SU-DHL-6 (cell line): ENCODE data around the gene PIH1D1.

Experiments used
- H2AFZ ChIP-seq: fragments of 200-600 bp; sonication (generic); 2 replicates; pipeline ENCODE4 v1.6.1; 2014; ENCODE audit warnings: low read depth, mild to moderate bottlenecking, moderate library complexity, mixed read lengths, antibody characterized with exemption, low read length; ENCODE audit not compliant: severe bottlenecking
- H3F3A ChIP-seq: fragments of 200-600 bp; shearing (Covaris generic); 2 replicates; pipeline ENCODE4 v1.6.0; 2016; ENCODE audit warnings: antibody characterized with exemption, mild to moderate bottlenecking; ENCODE audit not compliant: insufficient read depth
- H3K27ac ChIP-seq: fragments of 200-600 bp; sonication (generic); 2 replicates; pipeline ENCODE4 v1.5.1; 2016; ENCODE audit warnings: low read depth, mild to moderate bottlenecking, low read length, moderate library complexity, mixed read lengths
- H3K27me3 ChIP-seq: fragments of 200-600 bp; sonication (generic), shearing (Covaris generic); 2 replicates; pipeline ENCODE4 v1.6.0; 2014; ENCODE audit warnings: mild to moderate bottlenecking, low read length
- H3K36me3 ChIP-seq: fragments of 200-600 bp; sonication (generic); 2 replicates; pipeline ENCODE4 v1.6.1; 2014; ENCODE audit warnings: mild to moderate bottlenecking, low read length, mixed read lengths
- H3K4me2 ChIP-seq: fragments of 300-600, 200-600 bp; shearing (Covaris generic), sonication (generic); 2 replicates; pipeline ENCODE4 v1.6.0; 2014; ENCODE audit warnings: low read length, low read depth, mild to moderate bottlenecking; ENCODE audit not compliant: poor library complexity, severe bottlenecking
- H3K4me3 ChIP-seq: fragments of 200-600 bp; sonication (generic); 2 replicates; pipeline ENCODE4 v1.5.1; 2014; ENCODE audit warnings: antibody characterized with exemption, low read length, mild to moderate bottlenecking, mixed read lengths; ENCODE audit not compliant: insufficient read depth, poor library complexity, severe bottlenecking
- H3K79me2 ChIP-seq: fragments of 200-600 bp; sonication (generic); 2 replicates; pipeline ENCODE4 v1.6.1; 2014; ENCODE audit warnings: mild to moderate bottlenecking, low read length, moderate library complexity; ENCODE audit not compliant: insufficient read depth
- H3K9ac ChIP-seq: fragments of 200-600 bp; sonication (generic); 2 replicates; pipeline ENCODE4 v1.7.0; 2014; ENCODE audit warnings: mild to moderate bottlenecking, low read length
- H3K9me2 ChIP-seq: fragments of 200-600 bp; sonication (generic); replicated peaks from 2 replicates; pipeline ENCODE4 v1.6.1; 2014; ENCODE audit warnings: low read length; ENCODE audit not compliant: insufficient read depth
- H3K9me3 ChIP-seq: fragments of 200-600 bp; sonication (generic); 2 replicates; pipeline ENCODE4 v1.6.1; 2014; ENCODE audit warnings: low read length, mixed read lengths; ENCODE audit not compliant: insufficient read depth
- H4K20me1 ChIP-seq: fragments of 200-600 bp; sonication (generic); 2 replicates; pipeline ENCODE4 v1.6.1; 2014; ENCODE audit warnings: low read depth, mild to moderate bottlenecking, antibody characterized with exemption, low read length, moderate library complexity, mixed read lengths
- EZH2phosphoT487 ChIP-seq: fragments of 200-600 bp; sonication (generic), shearing (Covaris generic); conservative IDR thresholded peaks from 2 replicates; pipeline ENCODE4 v1.6.1; 2018; ENCODE audit warnings: mild to moderate bottlenecking, antibody characterized with exemption, low read length, moderate library complexity, mixed read lengths
- TF ChIP-seq, protein P1 (sequence below): fragments of 200-600 bp; sonication (generic); IDR thresholded peaks from one replicate; pipeline ENCODE4 v1.5.1; 2017; ENCODE audit warnings: antibody characterized with exemption, mild to moderate bottlenecking, low read length, moderate library complexity; ENCODE audit not compliant: insufficient read depth, poor library complexity, severe bottlenecking

PIH1D1 gene

DNA sequence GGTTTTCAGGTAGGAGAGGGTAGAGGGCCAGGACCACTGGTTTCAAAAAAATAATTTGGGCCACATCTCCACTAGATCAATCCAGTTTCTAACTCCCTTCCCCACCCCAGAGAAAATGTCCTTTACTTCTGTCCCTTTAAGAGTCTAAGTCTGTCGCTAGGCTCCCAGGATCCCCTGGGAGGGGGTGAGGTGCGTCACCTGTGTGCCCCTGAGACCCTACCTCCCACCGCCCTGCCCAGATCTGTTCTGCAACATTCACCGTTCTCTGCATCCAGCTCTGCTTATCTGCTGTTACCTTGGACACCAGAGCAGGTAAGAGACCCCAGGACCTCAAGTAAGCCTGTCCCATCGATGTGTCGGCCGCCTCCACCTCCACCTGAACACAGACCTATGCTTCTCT, 26.4 kb downstream of the PIH1D1 start, which contains the start of gene GFY:
GFY (plus strand) TSS at position 211 of the 400 bp plus-strand sequence. CDS start 1,043 bp downstream, outside the sequence.
- TF ChIP-seq, protein P1, sequence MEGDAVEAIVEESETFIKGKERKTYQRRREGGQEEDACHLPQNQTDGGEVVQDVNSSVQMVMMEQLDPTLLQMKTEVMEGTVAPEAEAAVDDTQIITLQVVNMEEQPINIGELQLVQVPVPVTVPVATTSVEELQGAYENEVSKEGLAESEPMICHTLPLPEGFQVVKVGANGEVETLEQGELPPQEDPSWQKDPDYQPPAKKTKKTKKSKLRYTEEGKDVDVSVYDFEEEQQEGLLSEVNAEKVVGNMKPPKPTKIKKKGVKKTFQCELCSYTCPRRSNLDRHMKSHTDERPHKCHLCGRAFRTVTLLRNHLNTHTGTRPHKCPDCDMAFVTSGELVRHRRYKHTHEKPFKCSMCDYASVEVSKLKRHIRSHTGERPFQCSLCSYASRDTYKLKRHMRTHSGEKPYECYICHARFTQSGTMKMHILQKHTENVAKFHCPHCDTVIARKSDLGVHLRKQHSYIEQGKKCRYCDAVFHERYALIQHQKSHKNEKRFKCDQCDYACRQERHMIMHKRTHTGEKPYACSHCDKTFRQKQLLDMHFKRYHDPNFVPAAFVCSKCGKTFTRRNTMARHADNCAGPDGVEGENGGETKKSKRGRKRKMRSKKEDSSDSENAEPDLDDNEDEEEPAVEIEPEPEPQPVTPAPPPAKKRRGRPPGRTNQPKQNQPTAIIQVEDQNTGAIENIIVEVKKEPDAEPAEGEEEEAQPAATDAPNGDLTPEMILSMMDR = no peak
- no peak for TF ChIP-seq EZH2phosphoT487
- Histone ChIP-seq H3K27me3 (no peaks in the 10 kb centered on the region), H3K79me2 (no peaks in the 10 kb centered on the region), H3F3A (no peaks in the 10 kb centered on the region), H3K9ac (no peak within 1 kb of the TSS), H3K4me2 (no peak within 1 kb of the TSS), H4K20me1 (no peaks in the 10 kb centered on the region), H2AFZ (no peak within 1 kb of the TSS), H3K9me3 (no peaks in the 10 kb centered on the region), H3K27ac (no peak within 1 kb of the TSS), H3K9me2 (no peaks in the 10 kb centered on the region), H3K4me3 (no peak within 1 kb of the TSS), H3K36me3 (no peaks in the 10 kb centered on the region)

DNA sequence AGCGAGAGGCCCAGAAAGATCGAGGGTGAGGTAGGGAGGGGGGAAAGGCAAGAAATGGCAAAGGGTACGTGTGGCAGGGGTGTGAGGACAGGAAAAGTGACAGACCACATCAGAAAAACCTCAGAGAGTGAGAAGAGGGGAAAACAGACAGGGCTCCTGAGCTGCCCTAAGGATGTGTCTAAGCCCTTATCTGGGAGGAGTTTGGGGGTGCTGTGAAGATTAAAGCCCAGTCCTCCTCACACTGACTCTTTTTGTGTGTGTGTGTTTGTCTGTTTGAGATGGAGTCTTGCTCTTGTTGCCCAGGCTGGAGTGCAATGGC, 27.7 kb downstream of the PIH1D1 start:
- H3K36me3 ChIP-seq = no peaks in the 10 kb centered on the region
- TF ChIP-seq EZH2phosphoT487 = no peak
- TF ChIP-seq, protein P1 = no peak
- no peak overlapping the region for H3K9ac ChIP-seq
- no peak overlapping the region for H3K4me2 ChIP-seq
- H4K20me1 ChIP-seq = no peaks in the 10 kb centered on the region
- H2AFZ ChIP-seq = no peak overlapping the region
- no peaks in the 10 kb centered on the region for H3K27me3 ChIP-seq
- no peaks in the 10 kb centered on the region for H3F3A ChIP-seq
- no peak overlapping the region for H3K27ac ChIP-seq
- H3K79me2 ChIP-seq = no peaks in the 10 kb centered on the region
- H3K9me2 ChIP-seq = no peaks in the 10 kb centered on the region
- no peaks in the 10 kb centered on the region for H3K9me3 ChIP-seq
- H3K4me3 ChIP-seq = no peak overlapping the region

DNA sequence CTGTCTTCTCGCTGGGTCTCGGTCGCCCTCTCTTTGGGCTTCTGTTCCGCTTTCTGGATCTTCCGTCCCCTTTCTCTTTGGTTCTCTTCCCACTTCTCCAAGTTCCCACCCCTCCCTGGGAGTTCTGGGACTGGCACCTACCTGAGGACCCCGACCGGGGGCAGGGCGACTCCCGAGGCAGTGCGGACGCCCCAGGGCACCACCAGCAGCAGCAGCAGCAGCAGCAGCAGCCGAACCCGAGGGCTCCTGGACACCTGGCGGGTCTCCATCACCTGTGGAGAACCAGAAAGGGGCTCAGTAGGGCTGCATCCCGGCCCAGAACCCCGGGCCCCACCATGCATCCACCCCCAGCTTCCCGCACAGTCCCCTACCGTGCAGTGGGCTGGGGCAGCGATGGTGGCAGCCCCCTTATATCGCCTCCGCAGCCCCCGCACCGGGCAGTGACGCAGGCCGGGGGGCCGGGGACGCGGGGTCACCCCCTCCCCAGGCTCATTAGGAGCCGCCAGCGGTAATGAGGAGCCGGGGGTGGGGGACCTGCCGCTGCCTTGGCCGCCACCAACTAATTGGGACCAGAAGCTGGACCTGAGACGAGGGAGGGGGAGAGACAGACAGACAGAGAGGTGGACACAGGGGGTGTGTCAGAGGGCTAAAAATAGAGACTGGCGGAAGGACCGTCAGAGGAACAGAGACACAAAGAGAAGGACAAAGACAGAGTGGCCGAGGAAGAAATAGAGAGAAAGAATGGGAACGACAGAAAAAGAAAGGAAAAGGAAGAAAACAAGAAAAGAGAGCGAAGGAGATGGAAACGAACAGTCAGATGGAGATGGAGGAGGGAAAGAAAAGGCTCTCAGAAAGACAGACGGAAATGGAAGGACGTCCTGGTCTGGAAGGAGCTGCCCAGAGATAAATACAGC, 28.3 kb downstream of the PIH1D1 start, which contains the start of gene PTH2:
PTH2 (minus strand) TSS at position 371 of the 914 bp plus-strand sequence; CDS start at position 269, 102 bp downstream.
- TF ChIP-seq, protein P1 = no peak
- no peaks in the 10 kb centered on the region for H3F3A ChIP-seq
- no peaks in the 10 kb centered on the region for H3K9me3 ChIP-seq
- H3K9ac ChIP-seq = no peak within 1 kb of the TSS
- H3K9me2 ChIP-seq = no peaks in the 10 kb centered on the region
- H3K27ac ChIP-seq = no peak within 1 kb of the TSS
- H3K36me3 ChIP-seq = no peaks in the 10 kb centered on the region
- H2AFZ ChIP-seq = no peak within 1 kb of the TSS
- no peaks in the 10 kb centered on the region for H3K79me2 ChIP-seq
- no peak within 1 kb of the TSS for H3K4me3 ChIP-seq
- H3K4me2 ChIP-seq = no peak within 1 kb of the TSS
- no peaks in the 10 kb centered on the region for H4K20me1 ChIP-seq
- no peaks in the 10 kb centered on the region for H3K27me3 ChIP-seq
